Neural cell (in vitro differentiated cells): Measurements from ENCODE around the gene MRPS24. TPM values are rescaled to one million over a fixed set of nuclear protein-coding genes. Genes with fewer than 3 reads are reported as not detected.

ENCODE experiments used
- H2AFZ ChIP-seq: fragments of 200-600, 300-800 bp; sonication (generic), shearing (Covaris generic); 2 replicates; pipeline ENCODE4 v1.6.0; 2014; ENCODE audit warnings: low read depth, mild to moderate bottlenecking, antibody characterized with exemption, low read length, moderate library complexity
- H3F3A ChIP-seq: fragments of 200-600 bp; shearing (Covaris generic); 2 replicates; pipeline ENCODE4 v1.6.1; 2016; ENCODE audit warnings: mild to moderate bottlenecking, moderate library complexity, mixed read lengths, antibody characterized with exemption, low read length; ENCODE audit not compliant: insufficient read depth, poor library complexity, severe bottlenecking
- H3K27ac ChIP-seq: fragments of 200-600, 300-800 bp; sonication (generic), shearing (Covaris generic); 2 replicates; pipeline ENCODE4 v1.5.1; 2014; ENCODE audit warnings: mild to moderate bottlenecking, low read length, moderate library complexity
- H3K27me3 ChIP-seq: fragments of 300-800, 200-600 bp; sonication (generic), shearing (Covaris generic); 2 replicates; pipeline ENCODE4 v1.6.0; 2014; ENCODE audit warnings: mild to moderate bottlenecking, low read depth, low read length, moderate library complexity; ENCODE audit not compliant: insufficient read depth
- H3K36me3 ChIP-seq: fragments of 300-800, 200-600 bp; sonication (generic), shearing (Covaris generic); 2 replicates; pipeline ENCODE4 v1.5.1; 2014; ENCODE audit warnings: mild to moderate bottlenecking, antibody characterized with exemption, low read length, moderate library complexity; ENCODE audit not compliant: insufficient read depth
- H3K4me2 ChIP-seq: fragments of 300-800, 200-600 bp; sonication (generic), shearing (Covaris generic); 2 replicates; pipeline ENCODE4 v1.6.0; 2014; ENCODE audit warnings: mild to moderate bottlenecking, low read length
- H3K4me3 ChIP-seq: fragments of 300-800, 200-600 bp; sonication (generic), shearing (Covaris generic); 2 replicates; pipeline ENCODE4 v1.5.1; 2014; ENCODE audit warnings: mild to moderate bottlenecking, low read length, moderate library complexity
- H3K79me2 ChIP-seq: fragments of 200-600 bp; shearing (Covaris generic); replicated peaks from 2 replicates; pipeline ENCODE4 v1.6.0; 2014; ENCODE audit warnings: mild to moderate bottlenecking, low read length, moderate library complexity; ENCODE audit not compliant: insufficient read depth
- H3K9ac ChIP-seq: fragments of 300-800, 200-600 bp; sonication (generic), shearing (Covaris generic); 2 replicates; pipeline ENCODE4 v1.6.1; 2016; ENCODE audit warnings: mild to moderate bottlenecking, low read length, mixed read lengths
- H3K9me2 ChIP-seq: fragments of 200-600 bp; shearing (Covaris generic); 2 replicates; pipeline ENCODE4 v1.6.1; 2016; ENCODE audit warnings: mild to moderate bottlenecking, low read length, mixed read lengths; ENCODE audit not compliant: insufficient read depth
- H3K9me3 ChIP-seq: fragments of 200-600, 300-800 bp; sonication (generic), shearing (Covaris generic); 2 replicates; pipeline ENCODE4 v1.6.1; 2016; ENCODE audit warnings: mild to moderate bottlenecking, mixed run types, low read length, moderate library complexity, mixed read lengths
- H4K20me1 ChIP-seq: fragments of 200-600 bp; shearing (Covaris generic); 2 replicates; pipeline ENCODE4 v1.6.1; 2016; ENCODE audit warnings: mild to moderate bottlenecking, mixed run types; ENCODE audit not compliant: insufficient read depth
- EP300 ChIP-seq: fragments of 450-650 bp; conservative IDR thresholded peaks from 2 replicates; pipeline ENCODE4 v1.6.1; 2014; ENCODE audit warnings: antibody characterized with exemption, mild to moderate bottlenecking, moderate library complexity; ENCODE audit not compliant: poor library complexity, severe bottlenecking
- EZH2 ChIP-seq: fragments of 200-600, 300-800 bp; shearing (Covaris generic), sonication (generic); IDR thresholded peaks from 2 replicates; pipeline ENCODE4 v1.6.1; 2014; ENCODE audit warnings: antibody characterized with exemption, low read length, borderline replicate concordance, mild to moderate bottlenecking; ENCODE audit not compliant: insufficient read depth, poor library complexity, severe bottlenecking
- MXI1 ChIP-seq: fragments of 450-650 bp; conservative IDR thresholded peaks from 2 replicates; pipeline ENCODE4 v1.6.1; 2014; ENCODE audit warnings: antibody characterized with exemption, mild to moderate bottlenecking; ENCODE audit not compliant: poor library complexity, severe bottlenecking
- POLR2AphosphoS5 ChIP-seq: IDR thresholded peaks from 2 replicates; pipeline ENCODE4 v1.6.1; 2012
- RAD21 ChIP-seq: fragments of 450-650 bp; conservative IDR thresholded peaks from 2 replicates; pipeline ENCODE4 v1.6.1; 2014; ENCODE audit warnings: antibody characterized with exemption, mild to moderate bottlenecking, moderate library complexity
- REST ChIP-seq: IDR thresholded peaks from 2 replicates; pipeline ENCODE4 v1.6.1; 2012; ENCODE audit warnings: borderline replicate concordance
- SMC3 ChIP-seq: fragments of 450-650 bp; conservative IDR thresholded peaks from 2 replicates; pipeline ENCODE4 v1.6.1; 2014; ENCODE audit warnings: antibody characterized with exemption, mild to moderate bottlenecking, moderate library complexity; ENCODE audit not compliant: poor library complexity
- TAF1 ChIP-seq: IDR thresholded peaks from 2 replicates; pipeline ENCODE4 v1.6.1; 2012; ENCODE audit warnings: low read depth
- polyA plus RNA-seq: library from polyadenylated mRNA; depleted of rRNA; stranded (reverse); fragments of >200 nt; gene quantifications from 2 replicates; pipeline ENCODE4 v1.2.3, GENCODE V29; 2014
- TF ChIP-seq, protein P1 (sequence below): fragments of 450-650 bp; IDR thresholded peaks from 2 replicates; pipeline ENCODE4 v1.5.1; 2014; ENCODE audit warnings: antibody characterized with exemption, mild to moderate bottlenecking, moderate library complexity; ENCODE audit not compliant: poor library complexity, severe bottlenecking

MRPS24 gene
- polyA plus RNA-seq, 1 donor from 2014 or later: 132 TPM

- H2AFZ ChIP-seq: no peak overlapping the region
- no peaks in the 10 kb centered on the region for H3K9me3 ChIP-seq
- no peaks in the 10 kb centered on the region for H3K27me3 ChIP-seq
- H3K27ac ChIP-seq: no peak overlapping the region
- TF ChIP-seq EZH2 (no peak), MXI1 (no peak), TAF1 (no peak), EP300 (no peak), POLR2AphosphoS5 (no peak), SMC3 (no peak), RAD21 (no peak)
- H3K4me3 ChIP-seq: no peak overlapping the region
- no peaks in the 10 kb centered on the region for H3K36me3 ChIP-seq
- no peaks in the 10 kb centered on the region for H3K9me2 ChIP-seq
- no peaks in the 10 kb centered on the region for H4K20me1 ChIP-seq
- no peak overlapping the region for H3K4me2 ChIP-seq
- no peaks in the 10 kb centered on the region for H3F3A ChIP-seq
- H3K79me2 ChIP-seq: no peaks in the 10 kb centered on the region
- no peak overlapping the region for H3K9ac ChIP-seq
These were observed 12.3 kb downstream of the MRPS24 start for GRCh38 chr7:43856996-43857395.

GRCh38 chr7:43856316-43856715, 13.0 kb downstream of the MRPS24 start:
- Histone ChIP-seq H3F3A (no peaks in the 10 kb centered on the region), H3K36me3 (no peaks in the 10 kb centered on the region), H3K27ac (no peak overlapping the region), H3K4me2 (no peak overlapping the region), H3K9me2 (no peaks in the 10 kb centered on the region), H3K9ac (no peak overlapping the region), H3K79me2 (no peaks in the 10 kb centered on the region), H3K27me3 (no peaks in the 10 kb centered on the region), H4K20me1 (no peaks in the 10 kb centered on the region), H3K4me3 (no peak overlapping the region), H3K9me3 (no peaks in the 10 kb centered on the region), H2AFZ (no peak overlapping the region)
- TF ChIP-seq MXI1 (no peak), EZH2 (no peak), SMC3 (no peak), REST (no peak), TAF1 (no peak), EP300 (no peak)
- TF ChIP-seq, protein P1, sequence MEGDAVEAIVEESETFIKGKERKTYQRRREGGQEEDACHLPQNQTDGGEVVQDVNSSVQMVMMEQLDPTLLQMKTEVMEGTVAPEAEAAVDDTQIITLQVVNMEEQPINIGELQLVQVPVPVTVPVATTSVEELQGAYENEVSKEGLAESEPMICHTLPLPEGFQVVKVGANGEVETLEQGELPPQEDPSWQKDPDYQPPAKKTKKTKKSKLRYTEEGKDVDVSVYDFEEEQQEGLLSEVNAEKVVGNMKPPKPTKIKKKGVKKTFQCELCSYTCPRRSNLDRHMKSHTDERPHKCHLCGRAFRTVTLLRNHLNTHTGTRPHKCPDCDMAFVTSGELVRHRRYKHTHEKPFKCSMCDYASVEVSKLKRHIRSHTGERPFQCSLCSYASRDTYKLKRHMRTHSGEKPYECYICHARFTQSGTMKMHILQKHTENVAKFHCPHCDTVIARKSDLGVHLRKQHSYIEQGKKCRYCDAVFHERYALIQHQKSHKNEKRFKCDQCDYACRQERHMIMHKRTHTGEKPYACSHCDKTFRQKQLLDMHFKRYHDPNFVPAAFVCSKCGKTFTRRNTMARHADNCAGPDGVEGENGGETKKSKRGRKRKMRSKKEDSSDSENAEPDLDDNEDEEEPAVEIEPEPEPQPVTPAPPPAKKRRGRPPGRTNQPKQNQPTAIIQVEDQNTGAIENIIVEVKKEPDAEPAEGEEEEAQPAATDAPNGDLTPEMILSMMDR: no peak

- no peak overlapping the region for H3K4me2 ChIP-seq
- H2AFZ ChIP-seq: no peak overlapping the region
- no peak overlapping the region for H3K27ac ChIP-seq
- no peaks in the 10 kb centered on the region for H3F3A ChIP-seq
- H3K36me3 ChIP-seq: no peaks in the 10 kb centered on the region
- no peaks in the 10 kb centered on the region for H4K20me1 ChIP-seq
- H3K79me2 ChIP-seq: no peaks in the 10 kb centered on the region
- H3K4me3 ChIP-seq: no peak overlapping the region
- H3K9me3 ChIP-seq: no peaks in the 10 kb centered on the region
- H3K9me2 ChIP-seq: no peaks in the 10 kb centered on the region
- no peak overlapping the region for H3K9ac ChIP-seq
- no peaks in the 10 kb centered on the region for H3K27me3 ChIP-seq
- no peak for TF ChIP-seq POLR2AphosphoS5
These were observed 14.1 kb downstream of the MRPS24 start for GRCh38 chr7:43855176-43855575.
